Measurements from ENCODE around the gene CKLF.

DNA sequence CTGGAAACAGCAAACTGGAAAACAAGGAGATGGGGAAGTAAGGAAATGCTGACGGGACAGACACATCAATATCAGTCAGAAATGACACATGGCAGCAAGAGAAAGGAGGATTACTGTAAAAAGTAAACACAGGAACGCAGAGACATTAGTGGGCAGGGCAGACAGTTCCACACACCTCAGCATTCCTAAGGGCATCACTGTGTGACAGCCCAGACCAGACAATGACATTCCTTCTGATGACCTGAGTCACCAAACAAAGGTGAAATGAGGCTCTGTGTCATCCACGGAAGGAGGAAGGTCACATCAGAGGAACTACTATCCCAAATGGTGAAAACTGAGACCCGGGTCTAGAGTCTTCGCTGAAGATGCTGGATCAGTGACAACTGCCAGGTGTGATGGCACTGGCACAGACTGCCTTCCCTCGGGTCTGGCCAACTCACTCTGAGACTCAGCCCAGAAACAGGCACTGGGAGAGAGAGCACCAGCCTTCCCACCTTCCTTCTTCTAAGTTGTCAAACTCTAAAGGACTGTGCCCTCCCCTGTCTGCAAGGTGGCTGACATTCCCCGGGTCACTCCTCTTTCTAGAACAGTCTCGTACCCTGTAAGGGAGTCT, 39.2 kb upstream of the CKLF start:
- TF ChIP-seq, protein P1, sequence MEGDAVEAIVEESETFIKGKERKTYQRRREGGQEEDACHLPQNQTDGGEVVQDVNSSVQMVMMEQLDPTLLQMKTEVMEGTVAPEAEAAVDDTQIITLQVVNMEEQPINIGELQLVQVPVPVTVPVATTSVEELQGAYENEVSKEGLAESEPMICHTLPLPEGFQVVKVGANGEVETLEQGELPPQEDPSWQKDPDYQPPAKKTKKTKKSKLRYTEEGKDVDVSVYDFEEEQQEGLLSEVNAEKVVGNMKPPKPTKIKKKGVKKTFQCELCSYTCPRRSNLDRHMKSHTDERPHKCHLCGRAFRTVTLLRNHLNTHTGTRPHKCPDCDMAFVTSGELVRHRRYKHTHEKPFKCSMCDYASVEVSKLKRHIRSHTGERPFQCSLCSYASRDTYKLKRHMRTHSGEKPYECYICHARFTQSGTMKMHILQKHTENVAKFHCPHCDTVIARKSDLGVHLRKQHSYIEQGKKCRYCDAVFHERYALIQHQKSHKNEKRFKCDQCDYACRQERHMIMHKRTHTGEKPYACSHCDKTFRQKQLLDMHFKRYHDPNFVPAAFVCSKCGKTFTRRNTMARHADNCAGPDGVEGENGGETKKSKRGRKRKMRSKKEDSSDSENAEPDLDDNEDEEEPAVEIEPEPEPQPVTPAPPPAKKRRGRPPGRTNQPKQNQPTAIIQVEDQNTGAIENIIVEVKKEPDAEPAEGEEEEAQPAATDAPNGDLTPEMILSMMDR (IDR thresholded peaks at IDR 0.05; ENCODE audit: low read depth, low read length, poor library complexity, severe bottlenecking): no peak
- TF ChIP-seq EZH2phosphoT487 (IDR thresholded peaks at IDR 0.05; ENCODE audit: borderline replicate concordance, low read length): no peak
